ENCODE measurements around the gene CEP112.

The CEP112 gene

DNA sequence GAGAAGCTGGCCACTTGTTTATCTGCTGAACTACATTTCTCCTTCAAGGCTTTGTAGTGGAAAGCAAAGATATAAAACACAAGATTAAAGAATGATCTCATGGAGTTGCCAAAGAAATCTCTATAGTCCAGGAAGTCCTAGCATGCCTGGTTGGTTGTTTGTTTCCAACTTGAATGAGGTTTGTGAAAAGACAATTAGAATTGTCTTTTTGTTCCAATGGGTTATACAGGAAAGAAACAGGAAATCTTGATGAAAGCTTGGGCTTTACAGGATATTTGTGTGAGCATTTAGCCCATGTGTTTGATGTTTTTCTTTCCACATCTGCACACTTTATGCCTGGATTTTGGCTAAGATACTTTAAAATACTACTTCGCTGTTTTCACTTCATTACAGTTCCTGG lies 273.4 kb downstream of the CEP112 start:
- no peak for DNase-seq

- DNase-seq = no peak
Measured at GRCh38 chr17:65917560-65917959, 274.4 kb downstream of the CEP112 start.

DNA sequence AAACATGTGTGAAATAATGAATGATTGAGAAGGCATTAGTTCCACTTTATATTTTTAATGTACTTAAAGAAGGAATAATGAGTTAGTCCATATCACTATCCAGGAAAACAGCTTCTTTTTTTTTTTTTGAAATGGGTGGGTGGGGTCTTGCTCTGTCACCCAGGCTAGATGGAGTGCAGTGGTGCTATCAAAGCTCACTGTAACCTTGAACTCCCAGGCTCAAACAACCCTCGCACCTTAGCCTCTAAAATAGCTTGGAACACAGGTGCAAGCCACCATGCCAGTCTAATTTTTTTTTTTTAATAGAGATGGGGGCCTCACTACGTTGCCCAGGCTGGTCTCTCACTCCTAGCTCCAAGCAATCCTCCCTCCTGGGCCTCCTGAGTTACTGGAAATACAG lies 275.5 kb downstream of the CEP112 start:
- DNase-seq = no peak

- peak in 1 of 2 donors; percentile 7 for DNase-seq
Measured at GRCh38 chr17:65914784-65915342, 277.1 kb downstream of the CEP112 start.

DNA sequence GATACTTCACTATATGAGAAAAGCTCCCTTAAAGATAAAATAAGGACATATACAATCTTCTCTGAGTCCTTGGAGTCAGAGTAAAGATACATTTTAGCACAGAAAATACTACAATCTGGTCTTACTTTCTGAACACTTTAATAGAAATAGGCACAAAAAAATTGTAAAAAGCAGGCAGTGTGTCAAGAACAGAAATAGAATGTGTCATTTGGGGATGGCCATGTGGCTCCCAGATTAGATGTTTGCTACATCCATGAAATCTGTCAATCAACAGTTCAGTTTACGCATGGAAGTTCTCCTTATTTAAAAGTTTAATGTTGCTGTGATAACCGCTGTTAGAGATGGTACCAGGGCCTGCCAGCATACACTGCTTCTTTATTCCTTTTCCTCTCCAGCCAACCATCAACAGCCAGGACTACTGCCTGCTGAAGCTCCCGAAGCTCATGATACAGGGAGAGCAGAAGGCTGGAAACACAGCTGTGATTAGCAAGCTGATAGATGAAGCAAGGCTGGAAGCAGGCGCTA lies 278.5 kb downstream of the CEP112 start:
- no peak for DNase-seq

- no peak for DNase-seq
Measured at GRCh38 chr17:65910836-65911235, 281.1 kb downstream of the CEP112 start.

DNA sequence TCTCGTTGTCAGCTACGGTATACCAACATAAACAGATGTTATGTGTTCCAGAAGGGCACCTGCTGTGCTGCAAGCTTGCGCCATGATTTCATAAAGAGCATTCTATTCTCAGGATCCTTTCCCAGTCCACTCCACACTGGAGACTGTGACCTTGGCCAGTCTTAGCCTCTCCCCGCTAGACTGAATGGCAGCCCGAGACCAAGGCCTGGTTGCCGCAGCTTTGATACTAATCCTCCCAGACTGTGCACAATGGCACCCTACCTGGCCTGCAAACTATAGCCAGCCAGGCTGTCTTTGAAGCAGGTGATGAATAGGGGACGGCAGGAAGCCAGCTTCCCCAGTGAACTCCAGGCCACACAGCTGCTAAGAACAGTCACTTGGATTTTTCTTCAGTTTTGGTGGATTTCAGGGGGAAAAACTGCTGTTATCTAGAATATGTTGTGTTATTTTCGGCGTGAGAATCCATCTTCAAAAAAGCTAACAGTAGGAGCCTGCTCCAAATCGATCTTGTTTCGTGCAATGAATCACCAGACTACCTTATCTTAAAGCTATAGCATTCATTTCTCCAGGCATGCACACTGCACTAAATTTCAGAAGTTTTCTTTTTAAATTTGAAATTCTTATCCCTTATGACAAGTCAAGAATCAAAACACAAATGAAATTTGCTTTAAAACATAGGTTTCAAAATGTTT lies 289.0 kb downstream of the CEP112 start:
- no peak for DNase-seq

DNA sequence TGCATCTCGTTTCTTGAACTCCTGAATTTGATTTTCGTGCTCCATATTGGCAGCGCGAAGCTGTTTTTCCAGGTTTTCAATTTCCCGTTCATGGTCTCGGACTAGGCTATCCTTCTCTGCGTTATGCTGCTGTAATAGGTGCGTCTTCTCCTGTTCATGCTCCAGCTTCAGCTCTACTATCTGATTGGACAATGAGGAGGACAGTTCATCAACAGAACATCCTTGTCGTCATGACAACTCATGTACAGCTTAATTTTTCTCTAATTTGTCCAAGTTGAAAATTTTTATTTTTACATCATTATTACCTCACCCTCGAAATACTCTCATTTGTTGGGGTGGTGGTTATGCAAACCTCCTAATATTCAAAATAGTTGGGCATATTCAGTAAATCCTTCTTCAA lies 289.8 kb downstream of the CEP112 start:
- no peak for DNase-seq

- no peak for DNase-seq
Measured at GRCh38 chr17:65901394-65901793, 290.5 kb downstream of the CEP112 start.

DNA sequence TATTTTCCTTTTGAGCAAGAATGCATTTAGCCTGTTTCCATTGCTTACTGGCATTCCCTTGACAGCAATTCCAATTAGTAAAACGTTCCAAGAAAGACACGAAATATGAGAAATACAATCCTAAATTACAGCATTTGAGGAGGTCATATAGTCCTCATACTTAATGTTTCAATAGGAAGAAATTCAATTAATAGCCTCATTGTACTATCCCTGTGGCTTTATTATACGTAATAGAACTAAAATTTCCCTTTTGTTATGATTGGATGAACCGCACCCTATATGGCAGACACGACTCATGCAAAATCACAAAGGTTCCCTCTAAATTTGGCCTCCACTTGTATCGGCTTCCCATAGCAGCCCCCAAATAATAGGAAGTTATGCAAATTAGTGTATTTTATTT lies 291.7 kb downstream of the CEP112 start:
- no peak for DNase-seq

DNA sequence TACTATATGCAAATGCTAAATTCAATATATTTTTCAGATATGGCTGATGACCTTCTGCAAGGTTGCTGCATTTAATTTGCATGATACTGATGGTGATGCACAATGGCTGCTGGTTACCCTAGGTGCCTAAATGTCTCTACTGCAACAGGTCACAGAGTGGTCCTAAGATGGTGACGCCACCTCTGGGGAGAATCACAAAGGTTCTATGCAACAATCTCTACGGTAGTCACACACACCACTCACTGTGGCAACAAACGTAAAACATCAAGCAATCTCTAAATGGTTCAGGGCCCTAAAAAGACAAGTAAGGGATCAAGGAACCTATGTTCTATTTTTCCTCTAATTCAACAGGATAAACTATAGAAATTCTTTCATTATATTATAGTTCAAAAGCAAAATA lies 293.3 kb downstream of the CEP112 start:
- DNase-seq = no peak

DNA sequence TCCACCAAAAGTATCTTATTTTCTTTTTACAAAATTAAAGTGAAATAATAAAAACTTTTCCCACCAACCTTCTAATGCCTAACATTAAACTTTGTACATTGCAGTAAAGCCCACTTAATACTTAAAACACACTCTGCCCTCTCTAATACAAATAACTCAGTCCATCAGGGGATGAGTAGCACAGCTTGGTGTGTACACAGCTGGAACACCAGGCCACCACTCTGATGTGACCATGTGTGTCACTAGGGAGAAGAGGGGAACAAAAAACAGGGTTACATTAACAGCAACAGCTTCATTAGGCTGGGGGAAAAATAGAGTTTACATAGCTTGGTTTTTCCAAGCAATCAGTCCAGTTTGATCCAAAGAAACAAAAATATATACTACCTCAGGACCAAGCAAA lies 295.0 kb downstream of the CEP112 start:
- DNase-seq = no peak

GRCh38 chr17:65895969-65896368 lies 296.0 kb downstream of the CEP112 start:
- no peak for DNase-seq

DNA sequence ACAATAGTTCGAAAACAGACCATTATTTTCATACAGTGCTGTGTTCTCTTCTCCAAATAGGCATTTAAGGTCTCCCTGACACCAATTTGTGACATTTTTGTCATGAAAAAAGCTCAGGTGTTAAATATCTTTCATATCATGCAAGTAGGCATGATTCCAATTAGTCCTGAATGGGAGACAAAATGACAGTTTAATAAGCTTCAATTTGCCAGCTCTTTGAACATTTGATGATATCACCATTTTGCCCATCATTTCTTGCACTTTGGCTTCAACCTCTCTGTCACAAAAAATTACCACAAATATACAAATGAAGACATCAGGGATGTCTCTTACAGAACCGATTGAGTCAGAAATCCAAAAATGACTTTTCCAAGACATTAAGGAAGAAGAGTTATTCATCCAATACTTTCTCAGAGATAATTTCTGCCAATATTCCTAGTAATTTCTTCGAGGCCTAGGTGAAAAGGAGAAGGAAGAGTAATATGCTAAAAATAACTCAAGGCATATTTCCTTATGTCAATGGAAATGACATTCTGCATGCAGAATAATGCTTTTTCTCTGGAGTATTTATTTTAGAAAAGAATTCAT lies 298.1 kb downstream of the CEP112 start:
- DNase-seq = no peak

GRCh38 chr17:65892912-65893377 lies 299.0 kb downstream of the CEP112 start:
- no peak for DNase-seq

DNA sequence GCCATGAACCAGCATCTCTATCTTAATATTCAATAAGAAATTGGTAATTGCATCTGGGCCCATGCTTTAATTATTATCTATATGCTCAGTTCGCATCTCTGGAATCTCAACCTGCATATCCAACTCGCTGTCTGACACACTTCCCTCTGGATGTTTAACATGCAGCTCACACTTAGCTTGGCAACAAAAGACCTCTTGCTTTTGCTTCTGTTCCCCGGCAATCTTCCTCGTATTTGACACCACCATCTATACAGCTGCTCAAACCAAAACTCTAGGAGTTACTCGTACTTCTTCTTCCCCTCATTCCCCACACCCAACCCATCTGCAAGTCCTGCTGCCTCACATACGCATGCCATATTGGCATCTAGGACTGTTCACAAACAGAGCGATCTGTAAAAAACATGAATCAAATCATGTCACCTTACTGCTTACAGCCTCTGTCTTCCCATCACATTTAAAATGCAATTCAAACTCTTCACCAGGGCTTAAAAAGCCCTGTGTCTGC lies 300.6 kb downstream of the CEP112 start:
- DNase-seq = no peak

DNA sequence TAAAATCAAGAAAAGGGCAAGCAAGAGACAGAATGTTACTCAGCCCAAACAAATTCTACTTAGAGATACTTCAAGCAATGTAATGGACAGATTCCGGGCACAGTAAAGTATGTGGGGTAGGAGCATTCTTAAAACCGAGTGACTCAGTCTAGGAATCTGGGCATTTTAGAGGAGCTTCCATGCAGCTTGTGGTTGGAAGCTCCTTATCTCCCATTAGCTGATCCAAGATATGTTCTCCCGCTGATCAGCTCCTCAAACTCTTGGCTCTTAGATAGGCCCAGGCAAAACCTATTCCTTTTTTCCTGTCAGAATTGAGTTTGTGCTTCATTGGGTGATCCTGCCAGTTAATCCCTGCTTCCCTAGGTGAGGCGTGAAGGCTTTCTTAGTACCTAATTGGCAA lies 303.3 kb downstream of the CEP112 start:
- DNase-seq = no peak

DNA sequence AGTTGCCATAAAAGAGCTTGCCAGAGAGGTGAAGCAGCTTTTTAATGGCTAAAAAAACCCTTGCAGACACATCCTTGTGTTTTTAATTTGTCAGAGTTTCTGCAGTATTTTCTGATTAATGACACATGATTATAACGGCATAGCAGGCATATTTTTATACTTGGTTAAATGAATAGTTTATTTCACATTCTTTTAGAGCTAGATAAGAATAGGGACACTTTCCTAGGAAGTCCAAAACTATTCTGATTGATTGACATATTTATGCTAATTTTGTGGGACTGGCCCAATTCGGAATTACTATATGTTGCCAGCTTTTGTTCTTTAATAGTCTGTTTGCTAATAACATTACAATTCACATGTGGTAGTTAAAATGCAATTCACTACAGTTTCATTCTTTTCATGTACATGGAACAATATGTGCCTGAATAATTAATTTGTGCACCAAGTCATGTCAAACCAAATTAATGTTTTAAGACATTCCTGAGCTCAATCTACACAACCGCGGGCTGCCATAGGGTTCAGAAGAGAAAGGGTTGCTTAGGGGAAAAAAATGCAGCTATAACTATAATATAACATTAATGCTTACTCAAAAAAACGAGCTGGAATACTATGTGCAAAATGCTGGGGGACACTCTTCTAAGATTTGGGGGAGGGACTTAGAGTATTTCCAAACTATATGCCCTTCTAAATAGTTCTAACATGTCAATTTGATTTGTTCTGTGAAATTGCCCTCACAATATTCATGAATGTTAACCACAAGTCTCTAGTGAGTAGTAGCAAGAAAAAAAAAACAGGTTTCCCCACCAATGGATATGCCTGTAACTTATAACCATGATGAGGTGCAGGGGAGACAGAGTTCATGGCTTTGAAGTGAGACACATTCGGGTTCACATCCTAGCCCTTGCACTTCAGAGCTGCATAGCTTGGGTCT lies 305.4 kb downstream of the CEP112 start:
- no peak for DNase-seq

DNA sequence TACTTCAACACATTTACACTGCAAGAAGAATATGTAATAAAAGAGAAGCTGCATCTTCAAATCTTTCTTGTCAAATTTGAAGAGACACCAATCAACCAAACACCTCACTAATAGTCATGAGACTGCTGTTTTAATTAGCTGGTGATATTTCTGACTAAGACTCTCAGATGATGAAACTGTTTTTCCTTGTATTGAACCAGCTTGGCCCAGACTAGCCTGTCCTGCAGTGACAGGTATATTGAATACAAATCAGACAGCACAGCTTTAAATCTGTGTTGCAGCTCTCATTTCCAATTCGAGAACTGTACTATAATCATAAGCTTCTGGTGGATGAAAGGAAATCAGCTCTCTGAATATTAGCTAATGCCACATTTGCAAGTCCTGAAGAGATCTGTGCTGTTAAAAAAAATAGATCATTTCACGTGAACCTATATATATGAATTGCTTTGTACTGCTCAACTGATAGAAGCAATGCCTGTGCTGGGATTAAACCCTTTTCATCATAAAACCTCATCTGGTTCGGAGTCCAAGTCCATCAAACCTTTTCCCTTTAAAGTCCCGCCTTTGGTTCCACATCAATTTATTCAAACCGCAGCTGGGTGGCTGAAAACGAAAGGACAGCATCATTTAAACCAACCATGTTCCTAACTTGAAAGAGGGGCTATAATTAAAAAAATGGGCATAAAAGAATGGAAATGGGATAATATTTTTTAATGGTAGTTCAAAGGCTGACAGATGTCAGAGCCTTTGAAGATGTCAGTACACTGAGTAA lies 306.2 kb downstream of the CEP112 start:
- DNase-seq = no peak

DNA sequence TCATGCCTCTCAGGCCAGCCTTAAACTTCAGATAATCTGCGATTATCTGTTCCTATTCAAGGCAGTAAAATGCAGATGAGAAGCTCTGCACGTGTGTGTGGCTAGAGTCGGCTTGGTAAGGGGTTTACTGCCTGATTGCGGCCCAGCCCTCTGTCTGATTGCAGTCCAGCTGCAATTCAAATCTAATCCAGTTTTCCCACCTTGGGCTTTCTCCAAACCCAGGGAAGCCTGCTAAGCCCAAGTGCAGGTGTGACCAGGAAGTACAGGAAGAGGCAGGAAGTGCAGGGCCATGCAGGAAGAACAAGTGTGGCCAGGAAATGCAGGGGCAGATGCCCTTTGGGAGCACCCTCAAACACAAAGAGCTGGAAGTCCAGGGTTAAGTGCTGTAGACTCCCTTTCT lies 314.9 kb downstream of the CEP112 start:
- DNase-seq = no peak

DNA sequence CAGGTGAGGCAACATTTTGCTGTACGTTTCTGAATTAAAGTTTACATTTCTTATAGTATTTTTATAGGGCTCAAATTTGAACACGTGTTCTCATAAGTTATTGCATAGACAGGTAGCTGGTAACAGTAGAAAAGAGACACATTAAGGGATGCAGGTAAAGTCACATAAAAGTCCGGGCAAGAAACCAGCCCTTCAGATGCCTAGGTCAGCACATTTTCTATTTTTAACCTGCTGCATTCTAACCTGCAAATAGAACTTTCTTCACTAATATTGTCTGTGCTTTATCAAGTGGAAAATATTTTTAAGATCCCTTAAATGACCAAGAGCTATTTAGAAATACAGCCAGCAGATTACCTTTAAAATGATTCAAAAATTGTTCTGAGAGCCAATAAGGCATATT lies 323.1 kb downstream of the CEP112 start:
- no peak for DNase-seq

DNA sequence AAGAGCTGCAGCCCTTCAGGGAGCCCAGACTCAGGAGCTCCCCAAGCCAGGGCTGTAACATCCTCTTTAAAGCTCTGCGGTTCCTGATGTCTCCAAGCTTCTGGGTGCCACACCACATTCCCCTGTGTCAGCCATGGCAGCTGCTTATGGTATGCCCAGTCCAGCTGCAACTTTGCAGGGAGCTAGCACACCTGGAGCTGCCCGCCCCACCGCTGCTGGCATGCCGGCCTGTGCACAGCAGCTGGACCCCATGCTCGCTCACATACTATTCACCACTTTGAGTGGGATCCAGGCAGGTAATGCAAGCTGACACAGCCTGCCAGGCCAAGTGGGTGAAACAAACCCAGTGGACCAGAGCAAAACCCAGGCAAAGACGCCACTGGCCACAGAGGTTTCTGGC lies 324.9 kb downstream of the CEP112 start:
- no peak for DNase-seq

Data from stimulated activated CD4-positive, alpha-beta T cell treated with anti-CD3 and anti-CD28 coated beads, Interleukin-2, amount 100 ng/mL, for 48 hours (primary cell).